HepG2 (cell line): ENCODE data around the gene VARS1. TPM values are rescaled to one million over a fixed set of nuclear protein-coding genes. Genes with fewer than 3 reads are reported as not detected.
"Not testable (repeated sequence)": the region's sequence is repeated elsewhere in the genome, so short reads cannot be mapped to it uniquely, and the experiment has no call there.

Source experiments
- ATAC-seq: fragments of 200-7000 bp; cut with Tn5 transposase; 3 replicates; pipeline ENCODE4 v1.9.1; 2020; ENCODE audit warnings: mild to moderate bottlenecking, moderate library complexity
- BruUV-seq: library from RNA; stranded (reverse); fragments of 400-500 nt; replicated peaks from 2 replicates; lab custom pipeline; 2021; lab: Mats Ljungman, UMichigan
- CTCF ChIA-PET: fragments of 300-600 bp; formaldehyde crosslinking; extraction: SDS; loops from one replicate; lab custom pipeline; 2021; ENCODE audit warnings: low total read pairs, inconsistent platforms, low intra/inter-chr PET ratio; lab: Yijun Ruan, JAX
- POLR2A ChIA-PET: fragments of 350-600 bp; sonication (Branson Sonifier 250); formaldehyde crosslinking; loops from one replicate; lab custom pipeline; 2020; ENCODE audit warnings: antibody characterized with exemption, inconsistent platforms; lab: Yijun Ruan, JAX
- DNase-seq: peaks from one replicate; pipeline ENCODE4 v3.0.0-alpha.2; 2015; ENCODE audit warnings: low spot score
- FAIRE-seq: peaks from 3 replicates; lab custom pipeline; 2011; peaks lifted over from hg19 to GRCh38; lab: Jason Lieb, UNC
- H2AFZ ChIP-seq: one replicate; pipeline ENCODE4 v1.6.1; 2011; ENCODE audit warnings: low read length, inconsistent platforms
- H3K27ac ChIP-seq: fragments of 300-600 bp; 3 replicates; pipeline ENCODE4 v1.8.0; 2011; ENCODE audit warnings: mixed run types, mild to moderate bottlenecking, mixed read lengths, low read length, inconsistent platforms; ENCODE audit not compliant: insufficient read depth; ENCODE audit errors: extremely low read length
- H3K27me3 ChIP-seq, 2 experiments: fragments of 200-600 bp in 1 of 2; 2 replicates in 1 of 2; 3 replicates in 1 of 2; pipeline versions ENCODE4 v1.6.0 to v1.8.0; 2011; ENCODE audit warnings: low read length in 2 of 2, mild to moderate bottlenecking in 2 of 2, moderate library complexity in 2 of 2, inconsistent platforms in 1 of 2; ENCODE audit not compliant: insufficient read depth in 2 of 2, control insufficient read depth in 1 of 2
- H3K36me3 ChIP-seq, 2 experiments: fragments of 200-600 bp in 1 of 2; replicated peaks in 1 of 2; 2 replicates in 1 of 2; 3 replicates in 1 of 2; pipeline versions ENCODE4 v1.5.1 to v1.8.0; 2011; ENCODE audit warnings: low read length in 2 of 2, inconsistent platforms in 1 of 2; ENCODE audit not compliant: insufficient read depth in 2 of 2, control insufficient read depth in 1 of 2
- H3K4me1 ChIP-seq: 2 replicates; pipeline ENCODE4 v1.5.1; 2012; ENCODE audit warnings: low read length, inconsistent platforms; ENCODE audit not compliant: insufficient read depth
- H3K4me2 ChIP-seq: 2 replicates; pipeline ENCODE4 v1.6.0; 2011; ENCODE audit warnings: low read depth, low read length, inconsistent platforms
- H3K4me3 ChIP-seq, 3 experiments: fragments of 200-600 bp in 1 of 3; sonication (generic), shearing (Covaris generic) in 1 of 3; replicated peaks in 1 of 3; 2 replicates each; pipeline ENCODE4 v1.5.1; 2011 to 2016; ENCODE audit warnings: low read length in 3 of 3, inconsistent platforms in 2 of 3, low read depth in 2 of 3, mild to moderate bottlenecking in 2 of 3, control low read depth in 1 of 3, mixed read lengths in 1 of 3; ENCODE audit not compliant: insufficient read depth in 1 of 3
- H3K79me2 ChIP-seq: one replicate; pipeline ENCODE4 v1.6.1; 2011; ENCODE audit warnings: low read length, inconsistent platforms; ENCODE audit not compliant: insufficient read depth
- H3K9ac ChIP-seq: 2 replicates; pipeline ENCODE4 v1.6.0; 2011; ENCODE audit warnings: mild to moderate bottlenecking, low read depth, low read length, inconsistent platforms; ENCODE audit not compliant: insufficient read depth
- H3K9me3 ChIP-seq: 2 replicates; pipeline ENCODE4 v1.5.1; 2012; ENCODE audit warnings: mild to moderate bottlenecking, low read length
- H4K20me1 ChIP-seq: 2 replicates; pipeline ENCODE4 v1.6.0; 2011; ENCODE audit warnings: inconsistent platforms, mild to moderate bottlenecking, low read length, moderate library complexity; ENCODE audit not compliant: insufficient read depth
- BORCS8-MEF2B ChIP-seq: sonication (generic); formaldehyde crosslinking; IDR thresholded peaks from 2 replicates; pipeline ENCODE4 v1.8.0; 2022; ENCODE audit warnings: mild to moderate bottlenecking, missing genetic modification reagents
- JUNB ChIP-seq: sonication (generic); formaldehyde crosslinking; IDR thresholded peaks from 2 replicates; pipeline ENCODE4 v1.8.0; 2022; ENCODE audit warnings: missing genetic modification reagents, mild to moderate bottlenecking, borderline replicate concordance
- NR2C2 ChIP-seq: sonication (generic); formaldehyde crosslinking; IDR thresholded peaks from 2 replicates; pipeline ENCODE4 v1.4.0; 2020; ENCODE audit warnings: missing genetic modification reagents, mild to moderate bottlenecking, moderate library complexity, borderline replicate concordance
- PRPF4 ChIP-seq: fragments of 200-400 bp; formaldehyde crosslinking; IDR thresholded peaks from 2 replicates; pipeline ENCODE4 v1.6.1; 2016; ENCODE audit warnings: low read length, low read depth; ENCODE audit not compliant: poor library complexity, severe bottlenecking
- SPEN ChIP-seq: sonication (generic); formaldehyde crosslinking; IDR thresholded peaks from 2 replicates; pipeline ENCODE4 v1.5.1; 2020; ENCODE audit warnings: low read depth, mild to moderate bottlenecking, missing genetic modification reagents
- XRCC5 ChIP-seq: fragments of 200-400 bp; formaldehyde crosslinking; optimal IDR thresholded peaks from 2 replicates; pipeline ENCODE3; 2017; ENCODE audit warnings: mild to moderate bottlenecking, low read length
- ZNF543 ChIP-seq: sonication (generic); formaldehyde crosslinking; IDR thresholded peaks from 2 replicates; pipeline ENCODE4 v1.4.0; 2020; ENCODE audit warnings: mild to moderate bottlenecking, missing genetic modification reagents
- ZNF597 ChIP-seq: sonication (generic); formaldehyde crosslinking; IDR thresholded peaks from 2 replicates; pipeline ENCODE4 v1.5.0; 2020; ENCODE audit warnings: missing genetic modification reagents
- WGBS: methylation state at CpG from one replicate; pipeline ENCODE4 v1.1.6; 2017; ENCODE audit warnings: low lambda C conversion rate; 5-methylcytosine and 5-hydroxymethylcytosine counted together
- in situ Hi-C: cut with HindIII; loops from 2 replicates; pipeline ENCODE4 v1.10.0; 2017; ENCODE audit warnings: low pct_unique_long_range_greater_than_20kb; ENCODE audit not compliant: extremely low pct_ligation_motif_present
- intact Hi-C: fragments of 100-400 bp; cut with micrococcal nuclease; formaldehyde crosslinking; loops from one replicate; pipeline ENCODE4 v1.10.0; 2022; ENCODE audit not compliant: unreplicated experiment
- polyA plus RNA-seq, 8 experiments: library from polyadenylated mRNA; depleted of rRNA in 3 of 8; stranded (reverse) in 7 of 8; unstranded in 1 of 8; fragments of >200 nt; fragmentation: Illumina TruSeq in 4 of 8; extraction: Trizol in 4 of 8; gene quantifications; 2 replicates each; pipeline versions ENCODE4 v1.2.1 to v1.2.3, GENCODE V29; 2011 to 2016; ENCODE audit warnings: low read depth in 4 of 8, missing spikeins in 1 of 8, mixed read lengths in 1 of 8; ENCODE audit not compliant: insufficient read depth in 1 of 8
- total RNA-seq, 5 experiments: library from RNA; depleted of rRNA; stranded (reverse); fragments of >200 nt; fragmentation: Illumina TruSeq; extraction: Trizol; gene quantifications; 2 replicates each; pipeline ENCODE4 v1.2.3, GENCODE V29; 2016; ENCODE audit warnings: low read depth in 1 of 5
- TF ChIP-seq, protein P1 (sequence below): sonication (generic); formaldehyde crosslinking; IDR thresholded peaks from 2 replicates; pipeline ENCODE4 v1.9.0; 2022; ENCODE audit warnings: low read depth, missing genetic modification reagents
- TF ChIP-seq, protein P2 (sequence below): sonication (generic); formaldehyde crosslinking; IDR thresholded peaks from 2 replicates; pipeline ENCODE4 v1.4.0; 2020; ENCODE audit warnings: mild to moderate bottlenecking, missing genetic modification reagents

Gene VARS1
- total and polyA plus RNA-seq, 2 of the 13 experiments (the other 11 are each of a cell fraction or from before 2014, with no cell fraction given): 14.7 to 56.1 TPM

- H3K27me3 ChIP-seq, DNase-seq, FAIRE-seq, BruUV-seq, CTCF ChIA-PET, H3K9me3 ChIP-seq, H4K20me1 ChIP-seq, H2AFZ ChIP-seq, ATAC-seq, in situ Hi-C loops: not testable (repeated sequence)
- TF ChIP-seq PRPF4: peak; percentile 38
- Histone ChIP-seq H3K9ac (peak overlapping the region; percentile 92), H3K4me3 (peak overlapping the region; percentile 89 to 98 (median 98); a peak in 5 of 6 replicates), H3K36me3 (peaks cover 9 to 33% of the 10 kb centered on the region in 2 experiments), H3K27ac (peak overlapping the region; percentile 76), H3K4me2 (peak overlapping the region; percentile 95), H3K4me1 (peaks cover 25% of the 10 kb centered on the region), H3K79me2 (peaks cover 22% of the 10 kb centered on the region)
- 89% methylated on average over 6 of the region's 6 CpGs for WGBS
- intact Hi-C loops: loop anchor here (2.0 kb wide), 1 partner anchor 21 kb away; the partner anchor contains the start of genes HSPA1A and HSPA1L
- POLR2A ChIA-PET: interaction anchor here (2.7 to 4.3 kb wide), 3 partner anchors 16 to 56 kb away, joined by 15 to 61 read pairs (median 47); partner anchors contain the start of genes CLIC1, HSPA1B and MSH5
Measured at GRCh38 chr6:31793927-31794245, 1.7 kb downstream of the VARS1 start.

GRCh38 chr6:31792761-31793171, 2.8 kb downstream of the VARS1 start:
- TF ChIP-seq XRCC5 (no peak), NR2C2 (no peak), SPEN (no peak), ZNF543 (CRISPR knock-in tag) (no peak), BORCS8-MEF2B (CRISPR knock-in tag) (no peak), ZNF597 (CRISPR knock-in tag) (no peak), JUNB (CRISPR knock-in tag) (no peak)
- TF ChIP-seq, protein P1, sequence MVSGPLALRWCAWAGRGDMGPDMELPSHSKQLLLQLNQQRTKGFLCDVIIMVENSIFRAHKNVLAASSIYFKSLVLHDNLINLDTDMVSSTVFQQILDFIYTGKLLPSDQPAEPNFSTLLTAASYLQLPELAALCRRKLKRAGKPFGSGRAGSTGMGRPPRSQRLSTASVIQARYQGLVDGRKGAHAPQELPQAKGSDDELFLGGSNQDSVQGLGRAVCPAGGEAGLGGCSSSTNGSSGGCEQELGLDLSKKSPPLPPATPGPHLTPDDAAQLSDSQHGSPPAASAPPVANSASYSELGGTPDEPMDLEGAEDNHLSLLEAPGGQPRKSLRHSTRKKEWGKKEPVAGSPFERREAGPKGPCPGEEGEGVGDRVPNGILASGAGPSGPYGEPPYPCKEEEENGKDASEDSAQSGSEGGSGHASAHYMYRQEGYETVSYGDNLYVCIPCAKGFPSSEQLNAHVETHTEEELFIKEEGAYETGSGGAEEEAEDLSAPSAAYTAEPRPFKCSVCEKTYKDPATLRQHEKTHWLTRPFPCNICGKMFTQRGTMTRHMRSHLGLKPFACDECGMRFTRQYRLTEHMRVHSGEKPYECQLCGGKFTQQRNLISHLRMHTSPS (CRISPR knock-in tag): no peak
- TF ChIP-seq, protein P2, sequence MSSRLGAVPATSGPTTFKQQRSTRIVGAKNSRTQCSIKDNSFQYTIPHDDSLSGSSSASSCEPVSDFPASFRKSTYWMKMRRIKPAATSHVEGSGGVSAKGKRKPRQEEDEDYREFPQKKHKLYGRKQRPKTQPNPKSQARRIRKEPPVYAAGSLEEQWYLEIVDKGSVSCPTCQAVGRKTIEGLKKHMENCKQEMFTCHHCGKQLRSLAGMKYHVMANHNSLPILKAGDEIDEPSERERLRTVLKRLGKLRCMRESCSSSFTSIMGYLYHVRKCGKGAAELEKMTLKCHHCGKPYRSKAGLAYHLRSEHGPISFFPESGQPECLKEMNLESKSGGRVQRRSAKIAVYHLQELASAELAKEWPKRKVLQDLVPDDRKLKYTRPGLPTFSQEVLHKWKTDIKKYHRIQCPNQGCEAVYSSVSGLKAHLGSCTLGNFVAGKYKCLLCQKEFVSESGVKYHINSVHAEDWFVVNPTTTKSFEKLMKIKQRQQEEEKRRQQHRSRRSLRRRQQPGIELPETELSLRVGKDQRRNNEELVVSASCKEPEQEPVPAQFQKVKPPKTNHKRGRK (CRISPR knock-in tag): no peak
- in situ Hi-C loops: no loop called here
- no peaks in the 10 kb centered on the region for H3K9me3 ChIP-seq
- peaks cover 9 to 30% of the 10 kb centered on the region in 2 experiments for H3K36me3 ChIP-seq
- POLR2A ChIA-PET: interaction anchor here (2.0 to 3.6 kb wide), 4 partner anchors 22 to 56 kb away, joined by 5 to 40 read pairs (median 9); partner anchors contain the start of genes CLIC1, HSPA1A, HSPA1B and HSPA1L
- no peaks in the 10 kb centered on the region for H4K20me1 ChIP-seq
- BruUV-seq: no TSS peak
- no peak overlapping the region for H3K4me3 ChIP-seq
- WGBS: 97% methylated on average over 11 of the region's 12 CpGs
- no peak overlapping the region for H2AFZ ChIP-seq
- CTCF ChIA-PET: interaction anchor here (2.6 kb wide), 1 partner anchor 38 kb away, joined by 10 read pairs; no protein-coding TSS in a partner anchor
- peaks cover 25% of the 10 kb centered on the region for H3K4me1 ChIP-seq
- FAIRE-seq (no peak), ATAC-seq (no peak), DNase-seq (no peak)
- no peak overlapping the region for H3K9ac ChIP-seq
- peaks cover 22% of the 10 kb centered on the region for H3K79me2 ChIP-seq
- intact Hi-C loops: no loop called here
- H3K4me2 ChIP-seq: no peak overlapping the region
- no peaks in the 10 kb centered on the region; a peak in 1 of 5 replicates for H3K27me3 ChIP-seq
- H3K27ac ChIP-seq: no peak overlapping the region
